GM12878 (cell line): ENCODE results near the gene LRRC26. TPM values are rescaled to one million over a fixed set of nuclear protein-coding genes. Genes with fewer than 3 reads are reported as not detected.

Experiments used
- ATAC-seq: fragments of 200-7000 bp; cut with Tn5 transposase; 3 replicates; pipeline ENCODE4 v1.9.1; 2020; ENCODE audit warnings: mild to moderate bottlenecking, moderate library complexity
- BruUV-seq: library from RNA; stranded (reverse); fragments of 400-500 nt; replicated peaks from 2 replicates; lab custom pipeline; 2021; lab: Mats Ljungman, UMichigan
- CTCF ChIA-PET: fragments of 300-600 bp; sonication (Branson Sonifier 250); formaldehyde crosslinking; extraction: SDS; loops from one replicate; lab custom pipeline; 2021; ENCODE audit warnings: inconsistent platforms; lab: Yijun Ruan, JAX
- POLR2A ChIA-PET: fragments of 350-600 bp; formaldehyde crosslinking; extraction: SDS; loops from one replicate; lab custom pipeline; 2021; ENCODE audit warnings: inconsistent platforms; lab: Charles Lee
- RAD21 ChIA-PET: fragments of 300-600 bp; sonication (Branson Sonifier 250); formaldehyde crosslinking; loops from one replicate; lab custom pipeline; 2023; ENCODE audit warnings: antibody characterized with exemption; ENCODE audit not compliant: unreplicated experiment; lab: Charles Lee
- SMC1A ChIA-PET: fragments of 300-600 bp; sonication (Branson Sonifier 250); formaldehyde crosslinking; loops from one replicate; lab custom pipeline; 2023; ENCODE audit not compliant: unreplicated experiment, uncharacterized antibody; lab: Charles Lee
- DNase-seq: peaks from one replicate; pipeline ENCODE4 v3.0.0-alpha.2; 2011; ENCODE audit warnings: low read depth, low spot score
- FAIRE-seq: peaks from 3 replicates; lab custom pipeline; 2011; peaks lifted over from hg19 to GRCh38; lab: Jason Lieb, UNC
- H2AFZ ChIP-seq: 2 replicates; pipeline ENCODE4 v1.6.0; 2011; ENCODE audit warnings: low read depth, low read length, control low read depth; ENCODE audit not compliant: control insufficient read depth
- H3K27ac ChIP-seq: 2 replicates; pipeline ENCODE4 v1.5.1; 2011; ENCODE audit warnings: control low read depth; ENCODE audit not compliant: control insufficient read depth, insufficient read depth
- H3K27me3 ChIP-seq, 2 experiments: replicated peaks in 1 of 2; 2 replicates each; pipeline versions ENCODE4 v1.6.0 to v1.6.1; 2011; ENCODE audit warnings: low read length in 1 of 2; ENCODE audit not compliant: control insufficient read depth in 2 of 2, insufficient read depth in 2 of 2
- H3K36me3 ChIP-seq, 2 experiments: 2 replicates each; pipeline ENCODE4 v1.5.1; 2011; ENCODE audit warnings: low read length in 1 of 2; ENCODE audit not compliant: control insufficient read depth in 2 of 2, insufficient read depth in 2 of 2
- H3K4me1 ChIP-seq: 2 replicates; pipeline ENCODE4 v1.6.1; 2011; ENCODE audit warnings: mild to moderate bottlenecking, low read length, moderate library complexity, mixed read lengths; ENCODE audit not compliant: control insufficient read depth, insufficient read depth
- H3K4me2 ChIP-seq: 2 replicates; pipeline ENCODE4 v1.6.0; 2011; ENCODE audit warnings: control low read depth; ENCODE audit not compliant: control insufficient read depth, insufficient read depth
- H3K4me3 ChIP-seq: fragments of 200-600 bp; sonication (generic); 2 replicates; pipeline ENCODE4 v1.5.1; 2016
- H3K79me2 ChIP-seq: 2 replicates; pipeline ENCODE4 v1.6.0; 2011; ENCODE audit warnings: low read length; ENCODE audit not compliant: control insufficient read depth, insufficient read depth
- H3K9ac ChIP-seq: 2 replicates; pipeline ENCODE4 v1.8.0; 2011; ENCODE audit warnings: low read length, control low read depth, mixed read lengths; ENCODE audit not compliant: control insufficient read depth, insufficient read depth
- H3K9me3 ChIP-seq: replicated peaks from 3 replicates; pipeline ENCODE4 v1.5.1; 2011; ENCODE audit warnings: mild to moderate bottlenecking, low read length; ENCODE audit not compliant: control insufficient read depth, insufficient read depth
- H4K20me1 ChIP-seq: 2 replicates; pipeline ENCODE4 v1.6.0; 2011; ENCODE audit not compliant: control insufficient read depth, insufficient read depth
- ASH2L ChIP-seq: fragments of 300-600, 200-600 bp; sonication (generic); IDR thresholded peaks from 2 replicates; pipeline ENCODE4 v1.6.1; 2017; ENCODE audit warnings: low read depth, mild to moderate bottlenecking, borderline replicate concordance
- CBFB ChIP-seq: IDR thresholded peaks from 2 replicates; pipeline ENCODE4 v1.6.1; 2016; ENCODE audit warnings: antibody characterized with exemption, low read depth
- EED ChIP-seq: sonication (generic); IDR thresholded peaks from 2 replicates; pipeline ENCODE4 v1.6.1; 2016; ENCODE audit warnings: antibody characterized with exemption, low read depth
- ESRRA ChIP-seq: IDR thresholded peaks from 2 replicates; pipeline ENCODE4 v1.6.1; 2012; ENCODE audit warnings: mild to moderate bottlenecking, low read length, improper control_type of control experiment
- KAT2A ChIP-seq: conservative IDR thresholded peaks from 2 replicates; pipeline ENCODE4 v1.6.1; 2011; ENCODE audit warnings: low read depth, low read length; ENCODE audit not compliant: control insufficient read depth
- NFIC ChIP-seq: IDR thresholded peaks from 2 replicates; pipeline ENCODE4 v1.6.1; 2012; ENCODE audit warnings: low read depth, mild to moderate bottlenecking, inconsistent platforms, low read length, moderate library complexity
- PAX8 ChIP-seq: fragments of 450-650 bp; IDR thresholded peaks from 2 replicates; pipeline ENCODE4 v1.6.1; 2017; ENCODE audit warnings: mild to moderate bottlenecking, moderate library complexity
- PKNOX1 ChIP-seq: fragments of 450-650 bp; IDR thresholded peaks from 2 replicates; pipeline ENCODE4 v1.6.1; 2016; ENCODE audit warnings: mild to moderate bottlenecking
- SIX5 ChIP-seq: IDR thresholded peaks from 2 replicates; pipeline ENCODE4 v1.6.1; 2011; ENCODE audit warnings: mild to moderate bottlenecking, low read depth, low read length, moderate library complexity; ENCODE audit not compliant: severe bottlenecking
- WGBS: methylation state at CpG from one replicate; pipeline ENCODE4 v1.1.6; 2016; ENCODE audit warnings: low lambda C conversion rate; ENCODE audit not compliant: insufficient replicate concordance, insufficient coverage; ENCODE audit errors: missing lambda C conversion rate; 5-methylcytosine and 5-hydroxymethylcytosine counted together
- in situ Hi-C: fragments of 300-500 bp; cut with MboI; formaldehyde crosslinking; loops from 9 replicates; pipeline ENCODE4 v1.14.3; 2018; ENCODE audit warnings: mixed read lengths
- intact Hi-C: fragments of 100-400 bp; cut with micrococcal nuclease; formaldehyde crosslinking; loops from one replicate; pipeline ENCODE4 v1.14.2; 2022; ENCODE audit not compliant: unreplicated experiment
- polyA plus RNA-seq, 11 experiments: library from polyadenylated mRNA; depleted of rRNA in 4 of 11; unstranded in 6 of 11; stranded (reverse) in 5 of 11; fragments of >200 nt; fragmentation: Nextera tagmentation in 4 of 11; fragmentation: Illumina TruSeq in 1 of 11; extraction: Ambion mirVana in 4 of 11; extraction: Trizol in 1 of 11; gene quantifications; 1 replicate in 1 of 11; 2 replicates in 10 of 11; pipeline versions ENCODE4 v1.2.1 to v1.2.3, GENCODE V29; 2011 to 2016; ENCODE audit warnings: inconsistent platforms in 2 of 11, missing spikeins in 2 of 11, low read depth in 1 of 11
- total RNA-seq, 4 experiments: library from RNA; depleted of rRNA in 3 of 4; stranded (reverse); fragments of >200 nt in 3 of 4; fragmentation: Illumina TruSeq in 1 of 4; extraction: Trizol in 1 of 4; gene quantifications; 2 replicates each; pipeline versions ENCODE4 v1.2.1 to v1.2.3, GENCODE V29; 2013 to 2021

The LRRC26 gene
- total and polyA plus RNA-seq, 10 of the 15 experiments (the other 5 are each of a cell fraction or from before 2014, with no cell fraction given): 0.29 to 0.91 (median 0.64) TPM; not detected in 5

DNA sequence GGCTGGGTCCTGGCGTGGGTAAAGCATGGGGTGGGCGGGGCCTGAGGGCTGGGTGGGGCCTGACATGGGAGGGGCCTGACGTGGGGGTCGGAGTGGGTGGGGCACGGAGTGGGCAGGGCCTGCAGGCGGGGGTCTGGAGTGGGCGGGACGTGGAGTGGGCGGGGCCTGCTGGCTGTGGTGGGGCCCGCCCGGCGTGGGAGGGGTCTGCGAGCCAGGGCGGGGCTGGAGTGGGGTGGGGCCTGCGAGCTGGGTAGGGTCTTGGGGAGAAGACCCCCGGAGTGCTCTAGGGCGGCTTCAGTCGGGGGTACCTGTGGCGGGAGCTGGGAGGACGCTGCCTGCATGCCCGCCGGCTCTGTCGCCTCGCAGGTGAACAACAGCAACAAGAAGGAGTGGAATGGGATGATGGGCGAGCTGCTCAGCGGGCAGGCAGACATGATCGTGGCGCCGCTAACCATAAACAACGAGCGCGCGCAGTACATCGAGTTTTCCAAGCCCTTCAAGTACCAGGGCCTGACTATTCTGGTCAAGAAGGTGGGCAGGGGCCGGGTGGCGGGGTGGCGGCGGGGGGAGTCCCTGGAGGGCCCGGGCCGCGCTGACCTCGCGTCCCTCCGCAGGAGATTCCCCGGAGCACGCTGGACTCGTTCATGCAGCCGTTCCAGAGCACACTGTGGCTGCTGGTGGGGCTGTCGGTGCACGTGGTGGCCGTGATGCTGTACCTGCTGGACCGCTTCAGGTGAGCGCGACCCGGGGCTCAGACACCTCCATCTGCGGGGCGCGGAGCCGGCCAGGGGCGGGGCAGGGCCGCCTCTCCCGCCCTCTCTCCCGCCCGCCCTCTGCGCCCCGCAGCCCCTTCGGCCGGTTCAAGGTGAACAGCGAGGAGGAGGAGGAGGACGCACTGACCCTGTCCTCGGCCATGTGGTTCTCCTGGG is 8.0 kb downstream of the LRRC26 start:
- in situ Hi-C loops: no loop called here
- ATAC-seq (no peak), DNase-seq (no peak), FAIRE-seq (no peak)
- ChIA-PET SMC1A (no interaction called here), POLR2A (interaction anchor here (1.8 kb wide), 1 partner anchor 11 kb away, joined by 5 read pairs; no protein-coding TSS in a partner anchor), RAD21 (no interaction called here), CTCF (no interaction called here)
- Histone ChIP-seq H3K27ac (no peak overlapping the region), H3K4me3 (no peak overlapping the region), H3K36me3 (no peaks in the 10 kb centered on the region), H3K79me2 (no peaks in the 10 kb centered on the region), H2AFZ (no peak overlapping the region), H3K9ac (no peak overlapping the region), H3K4me2 (no peak overlapping the region), H3K4me1 (peaks cover 28% of the 10 kb centered on the region), H3K9me3 (no peaks in the 10 kb centered on the region; the same call in 2 of the 3 replicates), H4K20me1 (no peaks in the 10 kb centered on the region)
- WGBS: 73% methylated on average over 19 of the region's 71 CpGs
- intact Hi-C loops: no loop called here
- BruUV-seq: no TSS peak
- TF ChIP-seq CBFB: no peak
- TF ChIP-seq, all 136 proteins: peak for 0
- no peaks in the 10 kb centered on the region; a peak in 1 of 4 replicates for H3K27me3 ChIP-seq

GRCh38 chr9:137160716-137161557 is 8.9 kb downstream of the LRRC26 start:
- in situ Hi-C loops: no loop called here
- no peak overlapping the region for H3K4me3 ChIP-seq
- POLR2A ChIA-PET: interaction anchor here (1.1 to 1.8 kb wide), 2 partner anchors 10 to 11 kb away, joined by 5 to 10 read pairs; no protein-coding TSS in a partner anchor
- TF ChIP-seq ESRRA (no peak), EED (no peak), KAT2A (no peak), ASH2L (no peak), NFIC (no peak), PKNOX1 (no peak), CBFB (no peak), PAX8 (no peak), SIX5 (no peak)

More at GRCh38 chr9:137160716-137161557, 8.9 kb downstream of the LRRC26 start:
- ChIA-PET CTCF (no interaction called here), RAD21 (no interaction called here), SMC1A (no interaction called here)
- H3K4me2 ChIP-seq: no peak overlapping the region
- no peaks in the 10 kb centered on the region for H3K36me3 ChIP-seq
- DNase-seq: no peak
- no peak for ATAC-seq
- H3K27me3 ChIP-seq: no peaks in the 10 kb centered on the region
- no peak overlapping the region for H3K9ac ChIP-seq
- WGBS: 67% methylated on average over 37 of the region's 56 CpGs
- no peaks in the 10 kb centered on the region; the same call in 2 of the 3 replicates for H3K9me3 ChIP-seq
- no TSS peak for BruUV-seq
- H3K27ac ChIP-seq: no peak overlapping the region
- no peak for FAIRE-seq
- H2AFZ ChIP-seq: no peak overlapping the region
- intact Hi-C loops: no loop called here
- no peaks in the 10 kb centered on the region for H3K79me2 ChIP-seq
- no peaks in the 10 kb centered on the region for H4K20me1 ChIP-seq
- H3K4me1 ChIP-seq: peaks cover 28% of the 10 kb centered on the region
